ENCODE data around the gene NRDE2.

The NRDE2 gene

DNA sequence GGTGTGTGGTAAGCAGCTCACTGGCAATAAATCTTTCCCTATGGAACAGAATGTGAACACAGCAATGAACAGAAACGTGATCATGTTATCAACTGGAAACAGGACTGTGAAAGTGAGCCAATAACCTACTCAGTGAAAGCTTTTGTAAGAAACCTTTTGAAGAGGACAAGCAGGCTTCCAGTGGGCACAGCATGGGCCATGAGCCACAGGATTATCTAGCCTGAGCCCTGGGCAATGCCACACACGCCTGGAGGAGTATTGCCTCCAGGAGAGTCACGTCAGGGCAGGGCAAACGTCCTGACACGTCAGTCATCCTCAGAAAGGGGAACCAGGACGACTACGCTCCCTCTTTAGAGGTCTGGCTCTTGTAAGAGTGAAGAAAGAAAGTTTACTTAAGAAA is 32.3 kb downstream of the NRDE2 start:
- DNase-seq (ENCODE audit: low spot score): no peak

DNA sequence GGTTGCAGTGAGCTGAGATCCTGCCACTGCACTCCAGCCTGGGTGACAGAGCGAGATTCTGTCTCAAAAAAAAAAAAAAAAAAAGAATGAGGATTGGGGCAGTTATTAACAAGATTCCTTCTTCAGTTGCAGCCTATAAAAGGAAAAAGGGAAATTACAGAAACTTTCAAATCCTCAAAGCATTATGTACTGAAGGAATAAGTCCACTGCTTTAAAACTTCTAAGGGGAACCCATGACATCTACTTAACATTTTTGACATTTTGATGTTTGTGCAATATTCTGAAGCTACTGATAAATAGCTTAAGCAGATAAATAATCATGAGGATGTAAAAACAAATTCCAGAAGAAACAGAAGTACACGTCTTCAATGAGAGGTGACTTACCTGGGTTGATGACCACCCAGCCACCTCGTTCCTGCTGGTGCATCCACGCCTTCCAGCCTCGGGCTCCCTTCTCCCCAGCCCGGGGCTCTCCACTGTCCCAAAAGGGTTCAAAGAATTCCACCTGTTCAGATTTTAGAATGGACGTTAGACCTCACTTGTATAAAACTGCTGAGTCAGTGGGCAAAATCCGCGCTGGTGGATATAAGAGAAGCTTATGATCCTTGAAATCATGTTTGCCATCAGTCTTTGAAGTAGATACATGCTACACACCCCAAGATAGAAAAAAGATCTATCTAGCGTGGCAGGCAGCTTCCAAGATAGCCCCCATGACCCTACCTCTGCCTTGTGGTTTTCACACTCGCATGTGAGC is 33.7 kb downstream of the NRDE2 start:
- no peak for DNase-seq (ENCODE audit: low spot score)

GRCh38 chr14:90296641-90297040 is 35.1 kb downstream of the NRDE2 start:
- no peak for DNase-seq (ENCODE audit: low spot score)

GRCh38 chr14:90295870-90296516 is 35.7 kb downstream of the NRDE2 start:
- DNase-seq (ENCODE audit: low spot score): no peak

GRCh38 chr14:90294872-90295271 is 36.9 kb downstream of the NRDE2 start:
- no peak for DNase-seq (ENCODE audit: low spot score)

GRCh38 chr14:90293766-90294730 is 37.7 kb downstream of the NRDE2 start:
- DNase-seq (ENCODE audit: low spot score): no peak

- DNase-seq (ENCODE audit: low spot score): no peak
Measured at GRCh38 chr14:90291699-90292098, 40.0 kb downstream of the NRDE2 start.

DNA sequence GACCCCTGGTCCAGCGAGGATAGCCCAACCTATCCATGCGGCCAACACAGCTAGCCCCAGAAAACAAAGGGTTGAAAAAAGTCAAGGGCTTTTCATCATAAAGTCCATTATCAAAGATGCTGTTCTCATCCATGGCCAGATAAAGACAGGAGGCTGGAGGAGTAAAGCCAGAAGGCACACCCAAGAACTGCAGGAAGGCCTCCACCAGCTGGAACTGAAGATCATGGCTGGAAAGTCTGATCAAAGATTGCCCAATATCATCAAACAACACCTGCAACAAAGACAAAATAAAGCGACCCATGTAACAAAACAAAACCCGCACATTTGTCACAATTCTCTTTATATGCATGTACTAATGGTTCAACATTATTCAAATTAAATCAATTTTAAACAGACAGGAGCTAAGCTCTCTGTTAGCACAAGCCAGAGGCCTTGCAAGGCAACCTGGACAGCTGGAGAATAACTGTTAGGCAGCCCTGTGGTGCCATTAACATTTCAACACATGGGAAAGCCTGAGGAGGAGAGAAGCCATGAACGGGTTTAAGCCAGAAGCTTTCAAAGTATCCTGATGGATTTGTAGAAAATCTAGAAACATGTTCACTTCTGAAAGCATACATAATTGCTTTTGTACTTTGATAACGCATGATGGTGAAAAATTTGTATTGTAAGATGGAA is 41.3 kb downstream of the NRDE2 start:
- DNase-seq (ENCODE audit: low spot score): no peak

DNA sequence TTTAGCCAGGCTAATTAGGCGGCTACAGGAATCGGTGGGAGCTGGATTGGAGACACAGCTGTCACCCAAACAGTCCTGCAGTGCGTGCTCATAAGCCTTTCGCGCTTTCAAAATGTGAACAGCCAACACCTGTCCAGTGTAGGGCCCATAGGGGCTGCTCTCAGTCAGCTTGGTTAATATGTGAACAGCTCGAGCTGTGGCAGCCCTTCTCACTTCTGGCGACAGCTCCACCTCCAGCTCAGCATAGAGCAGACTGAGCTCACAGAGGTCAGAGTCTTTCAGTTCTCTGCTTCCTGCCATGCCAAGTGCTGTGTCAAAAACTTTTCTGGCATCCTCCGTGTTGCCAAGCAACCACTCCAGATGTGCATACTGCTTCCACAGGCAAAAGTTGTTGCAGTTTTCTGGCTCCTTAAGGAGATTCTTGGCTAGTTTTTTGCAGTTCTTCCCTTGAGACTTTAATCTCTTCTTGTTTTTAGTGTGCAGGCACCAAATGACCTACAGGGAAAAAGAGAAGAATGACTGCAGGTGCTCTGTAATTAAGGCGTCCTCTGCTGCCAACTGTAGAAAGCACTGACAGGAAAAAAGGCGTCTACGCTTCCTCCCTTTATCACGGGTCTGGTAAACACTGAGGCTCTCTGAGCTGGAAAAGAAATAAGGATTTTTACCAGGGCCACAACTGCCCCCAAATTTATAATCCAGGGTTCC is 42.9 kb downstream of the NRDE2 start:
- DNase-seq (ENCODE audit: low spot score): no peak

GRCh38 chr14:90287791-90288190 is 44.0 kb downstream of the NRDE2 start:
- no peak for DNase-seq (ENCODE audit: low spot score)

DNA sequence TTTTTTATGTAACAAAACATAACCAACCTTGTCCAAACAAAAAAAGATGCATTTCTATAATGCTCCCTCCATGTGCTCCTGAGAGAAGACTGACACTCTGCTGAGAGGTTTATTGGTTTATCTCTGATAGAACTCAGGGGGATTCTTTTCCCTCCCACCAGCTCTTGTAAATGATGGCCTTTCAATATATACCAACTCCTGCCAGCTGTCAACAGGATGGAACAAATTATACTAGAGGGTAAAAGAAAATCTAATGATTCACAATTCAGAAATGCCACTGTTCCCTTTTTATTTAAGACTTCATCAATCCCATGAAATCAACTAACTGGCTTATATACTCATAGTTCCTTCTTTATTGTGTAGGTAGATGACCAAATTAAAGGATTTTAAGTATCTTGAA is 50.0 kb downstream of the NRDE2 start:
- DNase-seq (ENCODE audit: low spot score): no peak

GRCh38 chr14:90281261-90281660 is 50.5 kb downstream of the NRDE2 start:
- DNase-seq (ENCODE audit: low spot score): peak; percentile 92

- no peak for DNase-seq (ENCODE audit: low spot score)
Measured at GRCh38 chr14:90280096-90280495, 51.6 kb downstream of the NRDE2 start.

DNA sequence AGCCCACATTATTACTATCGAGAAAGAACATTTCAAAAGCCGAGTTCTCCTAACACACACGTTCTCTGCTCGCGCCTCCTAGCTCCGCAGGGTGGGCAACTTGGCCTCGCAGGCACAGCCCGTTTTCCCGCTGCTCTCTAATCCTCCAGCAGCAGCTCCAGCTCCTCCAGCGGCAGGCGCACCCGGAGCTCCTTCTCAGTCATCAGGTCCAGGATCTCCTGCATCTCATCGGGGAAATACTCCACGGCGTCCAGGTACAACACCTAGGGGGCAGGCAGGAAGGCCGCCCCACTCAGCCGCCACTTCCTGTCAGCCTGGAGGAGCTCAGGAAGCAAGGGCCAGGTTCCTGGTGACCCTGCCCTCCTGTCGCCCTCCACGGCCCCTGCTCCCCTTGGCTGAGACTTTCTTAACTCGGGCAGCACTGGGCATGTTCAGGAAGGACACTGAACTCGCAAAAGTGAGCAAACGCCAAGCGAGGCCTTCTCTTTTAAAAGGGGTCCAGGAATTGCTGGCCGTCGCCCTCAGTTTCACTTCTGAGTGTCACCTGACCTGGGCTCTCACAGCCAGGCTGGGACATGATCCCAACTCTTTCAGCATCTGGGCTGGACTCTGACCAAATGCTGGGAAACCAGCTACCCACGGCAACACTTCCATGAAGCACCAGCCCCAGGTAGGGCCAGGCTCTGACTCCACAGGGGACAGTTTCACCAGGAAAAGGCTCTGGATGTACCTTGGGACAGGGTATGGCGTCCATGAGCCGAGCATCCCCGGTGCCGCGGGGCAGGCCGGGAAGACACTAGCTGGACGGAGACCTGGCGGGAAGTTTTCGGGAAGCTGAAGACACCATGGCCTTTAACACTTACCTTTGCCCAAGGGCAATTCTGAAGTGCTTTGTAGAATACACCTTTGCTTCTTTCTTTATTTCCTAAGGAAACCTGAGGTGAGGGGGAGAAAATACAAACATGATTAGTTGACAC is 53.3 kb downstream of the NRDE2 start:
- DNase-seq (ENCODE audit: low spot score): no peak

GRCh38 chr14:90277581-90278198 is 54.1 kb downstream of the NRDE2 start:
- no peak for DNase-seq (ENCODE audit: low spot score)

GRCh38 chr14:90276646-90277367 is 54.9 kb downstream of the NRDE2 start:
- DNase-seq (ENCODE audit: low spot score): no peak

GRCh38 chr14:90275820-90276219 is 55.9 kb downstream of the NRDE2 start:
- DNase-seq (ENCODE audit: low spot score): no peak

- DNase-seq (ENCODE audit: low spot score): no peak
Measured at GRCh38 chr14:90275458-90275814, 56.3 kb downstream of the NRDE2 start.

DNA sequence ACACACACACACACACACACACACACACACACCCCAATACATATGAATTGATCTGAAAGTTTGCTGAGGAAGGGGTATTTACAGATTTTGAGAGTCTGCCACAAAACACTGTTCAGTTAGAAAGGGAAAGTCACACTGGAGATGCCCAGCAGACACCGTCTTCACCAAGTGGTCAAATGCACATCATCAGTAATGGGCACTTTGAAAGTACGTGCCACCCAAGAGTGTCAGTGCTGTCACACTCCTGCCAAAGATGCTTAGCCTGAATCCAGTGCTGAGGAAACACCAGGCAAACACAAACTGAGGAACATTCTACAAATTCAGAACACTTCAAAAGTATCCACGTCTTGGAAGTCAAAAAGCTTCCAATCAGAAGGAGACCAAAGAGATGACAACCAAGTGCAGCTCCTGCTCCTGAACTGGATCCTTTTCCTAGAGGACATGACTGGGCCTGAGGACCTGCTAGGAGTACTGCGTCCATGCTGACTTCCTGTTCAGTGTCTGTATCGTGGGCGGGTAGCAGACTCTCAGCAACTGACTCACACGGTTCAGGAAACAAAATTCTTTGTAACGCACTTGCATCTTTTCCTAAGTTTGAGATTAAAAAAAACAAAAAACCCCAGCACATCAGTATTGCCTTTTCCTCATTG is 56.8 kb downstream of the NRDE2 start:
- DNase-seq (ENCODE audit: low spot score): peak; percentile 48

All from AG08395 (cell line).